ENCODE results near the gene PHLPP2.
A peak's percentile ranks its signal among the peaks of the same experiment; 100 is the strongest.

The PHLPP2 gene

GRCh38 chr16:71670537-71670936, 54.0 kb downstream of the PHLPP2 start:
- no peak for DNase-seq (ENCODE audit: low spot score)

- no peak for DNase-seq (ENCODE audit: low spot score)
These were observed 54.5 kb downstream of the PHLPP2 start for GRCh38 chr16:71669926-71670536.

- no peak for DNase-seq (ENCODE audit: low spot score)
These were observed 57.4 kb downstream of the PHLPP2 start for GRCh38 chr16:71666928-71667707.

- DNase-seq (ENCODE audit: low spot score): no peak
These were observed 58.2 kb downstream of the PHLPP2 start for GRCh38 chr16:71666264-71666663.

GRCh38 chr16:71659471-71659870, 65.0 kb downstream of the PHLPP2 start:
- no peak for DNase-seq (ENCODE audit: low spot score)

- DNase-seq (ENCODE audit: low spot score): no peak
These were observed 65.7 kb downstream of the PHLPP2 start for GRCh38 chr16:71658771-71659170.

- no peak for DNase-seq (ENCODE audit: low spot score)
These were observed 74.8 kb downstream of the PHLPP2 start for GRCh38 chr16:71649704-71650103.

GRCh38 chr16:71648921-71649320, 75.6 kb downstream of the PHLPP2 start:
- DNase-seq (ENCODE audit: low spot score): no peak

- DNase-seq (ENCODE audit: low spot score): no peak
These were observed 76.3 kb downstream of the PHLPP2 start for GRCh38 chr16:71648162-71648561.

- DNase-seq (ENCODE audit: low spot score): no peak
These were observed 77.1 kb downstream of the PHLPP2 start for GRCh38 chr16:71647391-71647790.

GRCh38 chr16:71645450-71645849, 79.1 kb downstream of the PHLPP2 start:
- DNase-seq (ENCODE audit: low spot score): peak; percentile 11

- no peak for DNase-seq (ENCODE audit: low spot score)
These were observed 87.1 kb downstream of the PHLPP2 start for GRCh38 chr16:71637398-71637797.

- DNase-seq (ENCODE audit: low spot score): no peak
These were observed 88.9 kb downstream of the PHLPP2 start for GRCh38 chr16:71635632-71636031.

GRCh38 chr16:71631776-71632175, 92.7 kb downstream of the PHLPP2 start:
- DNase-seq (ENCODE audit: low spot score): no peak

- DNase-seq (ENCODE audit: low spot score): no peak
These were observed 93.7 kb downstream of the PHLPP2 start for GRCh38 chr16:71630808-71631207.

GRCh38 chr16:71629278-71630016, 95.1 kb downstream of the PHLPP2 start:
- no peak for DNase-seq (ENCODE audit: low spot score)

- peak; percentile 42 for DNase-seq (ENCODE audit: low spot score)
These were observed 95.7 kb downstream of the PHLPP2 start for GRCh38 chr16:71628810-71629209.

- DNase-seq (ENCODE audit: low spot score): no peak
These were observed 96.7 kb downstream of the PHLPP2 start for GRCh38 chr16:71627731-71628181.

GRCh38 chr16:71626858-71627213, 97.7 kb downstream of the PHLPP2 start:
- DNase-seq (ENCODE audit: low spot score): no peak

GRCh38 chr16:71626018-71626857, 98.3 kb downstream of the PHLPP2 start, which contains the start of gene MARVELD3:
Gene MARVELD3 (plus strand): TSS chr16:71626184. CDS start chr16:71626230, 46 bp downstream.
- no peak for DNase-seq (ENCODE audit: low spot score)

- no peak for DNase-seq (ENCODE audit: low spot score)
These were observed 99.2 kb downstream of the PHLPP2 start for GRCh38 chr16:71625113-71625850.

Data from kidney capillary endothelial cell (primary cell).